DOHH2 (cell line): Measurements from ENCODE around the gene MRPL17.

Experiments used
- EZH2phosphoT487 ChIP-seq: fragments of 200-600 bp; sonication (generic); IDR thresholded peaks from 2 replicates; pipeline ENCODE4 v1.6.1; 2017; ENCODE audit warnings: borderline replicate concordance, mild to moderate bottlenecking, antibody characterized with exemption, low read length, moderate library complexity, mixed read lengths
- TF ChIP-seq, protein P1 (sequence below): fragments of 200-600 bp; sonication (generic); IDR thresholded peaks from one replicate; pipeline ENCODE4 v1.5.1; 2014; ENCODE audit warnings: antibody characterized with exemption, mild to moderate bottlenecking, low read depth, low read length; ENCODE audit not compliant: poor library complexity, severe bottlenecking

DNA sequence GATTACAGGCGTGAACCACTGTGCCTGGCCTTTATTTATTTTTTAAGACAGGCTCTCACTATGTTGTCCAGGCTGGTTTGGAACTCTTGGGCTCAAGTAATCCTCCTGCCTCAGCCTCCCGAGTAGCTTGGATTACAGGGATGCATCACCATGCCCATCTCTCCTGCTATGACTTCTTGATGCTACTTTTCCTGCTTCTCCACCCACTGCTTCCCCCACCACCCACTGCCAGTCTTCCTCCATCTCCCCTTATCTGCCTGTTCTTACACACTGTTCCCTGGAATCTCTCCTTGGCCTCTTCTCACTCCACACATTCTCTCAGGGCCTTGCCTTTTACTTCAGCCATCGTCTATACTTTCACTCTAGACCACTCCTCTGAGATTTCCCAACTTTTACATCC is 46.7 kb downstream of the MRPL17 start:
- TF ChIP-seq, protein P1, sequence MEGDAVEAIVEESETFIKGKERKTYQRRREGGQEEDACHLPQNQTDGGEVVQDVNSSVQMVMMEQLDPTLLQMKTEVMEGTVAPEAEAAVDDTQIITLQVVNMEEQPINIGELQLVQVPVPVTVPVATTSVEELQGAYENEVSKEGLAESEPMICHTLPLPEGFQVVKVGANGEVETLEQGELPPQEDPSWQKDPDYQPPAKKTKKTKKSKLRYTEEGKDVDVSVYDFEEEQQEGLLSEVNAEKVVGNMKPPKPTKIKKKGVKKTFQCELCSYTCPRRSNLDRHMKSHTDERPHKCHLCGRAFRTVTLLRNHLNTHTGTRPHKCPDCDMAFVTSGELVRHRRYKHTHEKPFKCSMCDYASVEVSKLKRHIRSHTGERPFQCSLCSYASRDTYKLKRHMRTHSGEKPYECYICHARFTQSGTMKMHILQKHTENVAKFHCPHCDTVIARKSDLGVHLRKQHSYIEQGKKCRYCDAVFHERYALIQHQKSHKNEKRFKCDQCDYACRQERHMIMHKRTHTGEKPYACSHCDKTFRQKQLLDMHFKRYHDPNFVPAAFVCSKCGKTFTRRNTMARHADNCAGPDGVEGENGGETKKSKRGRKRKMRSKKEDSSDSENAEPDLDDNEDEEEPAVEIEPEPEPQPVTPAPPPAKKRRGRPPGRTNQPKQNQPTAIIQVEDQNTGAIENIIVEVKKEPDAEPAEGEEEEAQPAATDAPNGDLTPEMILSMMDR: no peak
- TF ChIP-seq EZH2phosphoT487: no peak
